HG03095 (cell line): ENCODE data around the gene SIGLEC1.

Source experiments
- ATAC-seq: cut with Tn5 transposase; IDR thresholded peaks from one replicate; pipeline ENCODE4 v1.9.1; 2021; ENCODE audit warnings: moderate library complexity; ENCODE audit not compliant: unreplicated experiment

The SIGLEC1 gene

DNA sequence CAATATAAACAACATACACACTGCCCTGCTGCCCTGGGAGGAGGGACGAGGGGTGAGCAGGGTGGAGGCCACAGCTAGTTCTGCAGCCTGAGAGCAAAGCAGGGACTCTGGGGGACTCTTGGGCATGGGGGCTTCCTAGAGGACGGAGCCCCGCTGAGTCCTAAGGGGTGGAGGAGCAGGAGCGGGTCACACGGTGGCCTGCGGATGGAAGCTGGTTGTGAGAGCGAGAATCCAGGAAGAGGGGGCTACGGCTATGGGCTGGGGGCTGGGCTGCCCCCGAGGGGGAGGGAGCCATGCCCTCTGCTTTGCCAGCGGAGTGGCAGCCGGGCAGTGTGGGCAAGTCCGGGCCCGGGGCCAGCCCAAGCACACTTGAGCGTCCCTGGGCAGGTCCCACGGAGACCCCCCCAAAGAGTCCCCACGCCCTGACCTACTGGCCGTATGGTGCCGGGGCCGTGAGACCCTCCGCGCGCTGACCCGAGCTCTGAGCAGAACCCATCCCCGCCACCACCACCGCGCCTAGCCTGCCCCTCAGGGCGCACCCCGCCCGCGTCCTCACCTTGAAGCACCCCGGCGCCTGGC, 31.0 kb downstream of the SIGLEC1 start:
- ATAC-seq = no peak

DNA sequence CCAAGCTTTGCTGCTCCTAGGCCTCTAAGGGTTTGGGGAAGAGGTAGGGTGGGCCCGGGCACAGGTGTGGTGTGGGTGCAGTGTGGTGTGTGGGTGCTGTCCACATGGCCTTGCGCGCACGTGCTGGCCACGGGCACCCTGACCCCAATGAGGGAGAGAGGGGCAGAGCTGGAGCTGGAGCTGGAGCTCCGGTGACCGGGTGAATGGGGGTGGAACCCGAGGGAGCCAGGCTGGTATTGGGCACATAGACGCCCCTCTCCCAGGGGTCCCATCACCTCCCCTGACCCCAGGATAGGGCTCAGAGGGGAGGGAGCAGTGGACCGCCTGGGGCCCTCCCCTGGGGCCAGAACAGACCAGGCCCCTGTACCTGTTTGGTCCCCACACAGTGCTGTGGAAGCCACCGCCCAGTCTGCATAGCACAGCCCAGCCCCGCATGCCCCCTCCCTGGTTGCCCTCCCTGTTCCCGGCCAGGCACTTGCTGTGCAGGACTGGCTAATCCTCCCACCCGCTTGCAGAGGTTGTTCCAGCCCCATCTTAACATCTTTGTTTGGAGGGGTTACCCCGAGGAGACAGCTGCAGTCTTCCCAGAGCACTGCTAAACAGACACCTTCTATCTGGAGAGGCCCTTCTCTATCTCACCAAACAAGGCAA, 31.6 kb downstream of the SIGLEC1 start:
- ATAC-seq = no peak

DNA sequence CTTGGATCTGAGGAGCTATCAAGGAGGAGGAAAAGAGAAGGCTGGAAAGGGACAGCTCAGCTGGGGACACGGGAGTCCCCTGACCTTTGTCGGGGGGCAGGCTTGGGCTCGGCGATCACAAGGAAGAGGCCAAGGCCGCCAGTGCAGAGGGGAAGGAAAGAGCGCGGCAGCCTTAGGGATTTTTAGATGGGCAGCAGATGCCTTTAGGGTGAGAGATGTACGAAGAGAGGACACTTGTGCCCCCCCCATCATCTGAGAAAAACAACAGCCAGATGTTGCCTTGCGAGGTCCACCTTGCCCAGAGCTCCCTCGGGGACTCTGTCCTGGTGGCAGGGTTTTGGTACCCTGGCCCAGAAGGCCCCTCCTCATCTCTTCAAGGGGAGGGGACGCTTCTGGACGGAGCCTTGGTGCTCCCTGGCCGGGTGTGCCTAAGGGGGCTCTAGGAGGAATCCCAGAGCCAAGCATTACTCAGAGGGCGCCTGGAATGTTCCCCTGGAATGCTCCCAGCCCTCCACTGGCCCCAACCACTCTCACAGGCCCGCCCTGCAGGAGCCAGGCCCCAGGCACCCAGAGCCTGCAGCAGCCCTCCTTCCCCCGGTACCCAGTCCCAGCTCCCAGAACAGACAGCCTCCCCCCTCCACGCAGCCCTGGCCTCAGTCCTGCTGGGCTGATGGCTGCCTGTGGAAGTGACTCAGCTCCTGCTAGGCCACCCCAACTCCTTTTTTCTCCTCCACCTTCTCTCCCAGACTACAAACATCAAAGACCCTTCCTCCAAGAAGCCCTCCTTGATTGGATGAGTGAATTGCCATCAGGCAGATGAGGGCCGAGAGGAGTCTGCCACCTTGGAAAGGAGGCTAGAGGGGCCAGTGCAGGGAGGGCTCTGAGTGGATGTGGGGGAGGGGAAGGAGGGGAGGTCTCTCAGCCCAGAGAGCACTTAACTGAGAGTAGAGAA, 32.4 kb downstream of the SIGLEC1 start:
- ATAC-seq = no peak

DNA sequence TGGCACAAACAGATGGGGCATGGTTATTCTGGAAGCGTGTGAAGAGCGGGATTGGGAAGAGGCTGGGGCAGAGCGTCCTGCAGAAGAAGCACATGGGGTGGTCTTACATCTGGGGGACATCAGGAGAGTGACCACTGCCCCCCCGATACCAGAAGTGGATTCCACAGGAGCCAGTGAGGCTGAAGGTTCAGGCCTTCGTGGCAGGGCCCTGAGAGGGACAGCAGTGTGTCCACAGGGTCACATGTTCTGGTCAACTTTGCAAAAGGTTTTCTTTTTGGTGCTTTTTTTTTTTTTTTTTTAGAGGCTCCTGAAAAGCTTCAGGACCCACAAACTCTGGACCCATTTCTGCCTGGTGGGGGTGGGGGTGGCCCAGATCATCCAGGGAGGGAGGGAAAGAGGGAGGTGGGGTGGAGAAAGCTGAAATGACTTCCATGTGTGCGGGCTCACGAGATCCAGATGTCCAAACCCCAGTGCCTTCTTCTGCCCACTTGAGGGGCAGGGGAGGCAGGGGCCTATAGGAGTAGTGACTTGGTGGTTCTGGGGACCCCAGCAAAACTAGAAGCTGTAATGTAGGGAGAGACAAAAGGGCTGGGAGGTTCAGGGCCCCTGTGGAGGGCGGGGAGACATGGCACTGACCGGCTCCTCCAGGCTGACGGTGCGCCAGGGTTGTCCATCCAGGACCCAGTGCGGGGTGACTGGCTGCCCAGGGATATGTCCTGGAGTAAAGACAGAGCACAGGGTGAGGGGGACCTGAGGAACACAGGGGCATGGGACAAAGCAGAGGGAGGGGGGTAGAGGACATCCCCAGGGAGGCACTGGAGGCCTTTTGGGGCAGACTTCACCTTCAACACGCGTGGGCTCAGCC, 33.3 kb downstream of the SIGLEC1 start:
- no peak for ATAC-seq

GRCh38 chr20:3678198-3678597, 34.2 kb downstream of the SIGLEC1 start:
- ATAC-seq = no peak

DNA sequence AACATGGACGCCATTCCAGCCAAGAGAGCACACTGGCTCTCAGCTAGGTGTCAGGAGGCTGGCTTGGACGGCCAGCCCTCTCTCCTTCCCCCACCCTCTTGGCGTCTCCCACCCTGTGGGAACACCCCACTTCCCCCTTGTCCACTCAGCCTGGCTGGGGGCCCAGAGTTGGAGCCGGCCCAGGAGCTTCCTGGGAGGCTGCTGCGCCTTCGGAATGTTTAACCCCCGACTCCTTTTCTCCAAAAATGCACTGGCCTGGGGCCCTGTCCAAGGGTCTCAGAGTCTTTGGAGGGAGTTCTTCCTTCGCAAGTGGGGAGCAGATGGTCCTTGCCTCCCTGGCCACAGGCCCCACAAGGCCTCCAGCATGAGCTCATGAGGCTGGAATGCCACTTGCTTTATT, 34.7 kb downstream of the SIGLEC1 start:
- no peak for ATAC-seq

DNA sequence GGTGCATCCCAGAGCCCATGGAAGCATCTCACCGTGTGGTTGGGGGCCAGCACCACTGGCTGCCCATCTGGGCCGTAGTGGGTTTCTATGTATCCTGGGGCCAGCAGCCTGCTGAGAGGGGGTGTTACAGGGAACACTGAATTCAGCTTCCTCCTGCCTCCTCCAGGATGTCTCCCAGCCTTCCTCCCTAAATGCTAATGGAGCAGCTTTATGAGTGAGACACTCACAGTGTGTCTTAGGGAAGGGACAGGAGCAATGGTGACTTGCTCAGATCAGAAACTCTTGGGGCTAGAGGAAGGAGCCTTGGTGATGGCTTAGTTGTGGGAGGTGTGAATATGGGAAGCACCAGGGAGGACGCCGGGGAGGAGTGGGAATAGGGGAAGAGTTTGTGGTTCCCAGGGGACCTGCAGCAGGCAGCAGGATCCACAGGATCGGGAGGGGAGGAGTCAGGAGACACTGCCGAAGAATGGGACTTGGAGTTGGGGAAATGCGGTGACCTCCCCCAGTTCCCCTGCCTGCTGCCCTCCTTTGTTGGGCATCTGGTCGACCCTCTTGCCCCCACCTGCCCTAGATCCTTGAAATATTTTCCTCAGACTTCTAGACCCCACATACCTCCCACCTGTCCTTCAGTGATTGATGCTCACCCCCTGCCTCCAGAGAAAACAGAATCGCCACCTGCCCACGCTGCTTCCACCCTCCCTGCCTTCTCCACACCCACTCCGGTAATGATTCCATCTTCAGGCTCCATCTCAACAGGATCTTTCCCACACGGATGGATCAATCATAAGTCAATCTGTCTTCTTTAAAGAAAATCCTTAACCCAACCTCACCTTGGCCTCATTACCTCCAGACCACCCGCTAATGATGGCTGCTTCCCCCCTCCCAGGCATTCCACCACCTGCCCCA, 37.2 kb downstream of the SIGLEC1 start:
- ATAC-seq = no peak

- no peak for ATAC-seq
Observed at GRCh38 chr20:3674447-3674846, 38.0 kb downstream of the SIGLEC1 start.

DNA sequence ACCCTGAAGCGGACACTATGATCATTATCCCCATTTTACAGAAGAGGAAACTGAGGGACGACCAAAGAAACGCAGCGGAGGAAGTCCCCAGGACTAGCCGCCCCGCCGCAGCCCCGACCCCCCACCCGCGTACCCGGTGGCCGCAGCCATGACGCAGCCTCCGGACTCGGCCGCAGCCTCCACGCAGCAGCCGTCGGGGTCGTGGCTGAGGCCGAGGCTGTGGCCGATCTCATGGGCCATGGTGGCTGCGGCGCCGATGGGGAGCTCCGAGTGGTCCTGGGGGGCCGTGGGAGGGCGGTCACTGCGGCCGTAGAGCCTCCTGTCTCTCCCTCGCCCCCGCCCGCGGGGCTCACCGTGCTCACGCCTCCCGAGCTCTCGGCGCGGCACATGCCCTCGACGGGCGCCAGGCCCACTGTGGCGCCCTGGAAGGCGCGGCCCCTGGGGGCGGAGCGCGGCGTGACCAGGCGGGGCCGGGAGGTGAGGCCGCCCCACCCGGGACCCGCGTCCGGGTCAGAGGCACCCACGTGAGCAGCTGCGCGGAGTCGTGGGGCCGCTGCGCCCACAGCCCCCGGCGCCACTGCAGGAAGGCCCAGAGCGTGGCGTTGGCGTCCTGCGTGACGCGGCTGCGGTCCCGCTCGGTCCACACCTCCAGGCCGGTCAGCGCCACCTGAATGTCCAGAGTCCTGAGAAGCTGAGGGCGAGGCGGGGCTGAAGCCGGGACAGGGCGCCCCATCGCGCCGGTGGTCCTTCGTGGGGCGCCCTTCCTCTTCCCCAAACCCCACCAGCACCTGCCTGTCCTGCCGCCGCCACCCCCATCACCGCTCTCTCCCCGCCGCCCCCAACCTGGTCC, 39.0 kb downstream of the SIGLEC1 start:
- ATAC-seq = no peak

- ATAC-seq = no peak
Observed at GRCh38 chr20:3672547-3673171, 39.7 kb downstream of the SIGLEC1 start.

GRCh38 chr20:3671986-3672546, 40.3 kb downstream of the SIGLEC1 start:
- ATAC-seq = no peak

- no peak for ATAC-seq
Observed at GRCh38 chr20:3670945-3671344, 41.5 kb downstream of the SIGLEC1 start.

DNA sequence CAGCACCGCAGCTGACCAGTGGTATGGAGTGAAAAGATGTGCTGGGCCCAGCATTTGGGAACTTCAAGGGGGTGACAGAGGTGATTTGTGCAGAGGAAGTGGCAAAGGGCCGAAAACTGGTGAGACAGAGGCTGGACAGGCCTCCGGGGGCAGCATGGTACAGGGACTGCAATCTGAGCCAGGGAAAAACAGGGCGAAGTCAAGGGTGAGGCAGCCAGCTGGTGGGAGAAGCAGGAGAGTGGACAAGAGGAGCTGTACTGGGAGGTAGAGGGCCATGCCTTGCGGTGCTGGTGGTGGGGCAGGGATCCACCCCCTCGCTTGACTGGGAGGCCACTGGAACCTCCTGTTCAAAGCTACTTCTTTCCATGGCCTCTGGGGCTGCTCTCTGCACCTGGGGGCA, 41.9 kb downstream of the SIGLEC1 start:
- no peak for ATAC-seq

DNA sequence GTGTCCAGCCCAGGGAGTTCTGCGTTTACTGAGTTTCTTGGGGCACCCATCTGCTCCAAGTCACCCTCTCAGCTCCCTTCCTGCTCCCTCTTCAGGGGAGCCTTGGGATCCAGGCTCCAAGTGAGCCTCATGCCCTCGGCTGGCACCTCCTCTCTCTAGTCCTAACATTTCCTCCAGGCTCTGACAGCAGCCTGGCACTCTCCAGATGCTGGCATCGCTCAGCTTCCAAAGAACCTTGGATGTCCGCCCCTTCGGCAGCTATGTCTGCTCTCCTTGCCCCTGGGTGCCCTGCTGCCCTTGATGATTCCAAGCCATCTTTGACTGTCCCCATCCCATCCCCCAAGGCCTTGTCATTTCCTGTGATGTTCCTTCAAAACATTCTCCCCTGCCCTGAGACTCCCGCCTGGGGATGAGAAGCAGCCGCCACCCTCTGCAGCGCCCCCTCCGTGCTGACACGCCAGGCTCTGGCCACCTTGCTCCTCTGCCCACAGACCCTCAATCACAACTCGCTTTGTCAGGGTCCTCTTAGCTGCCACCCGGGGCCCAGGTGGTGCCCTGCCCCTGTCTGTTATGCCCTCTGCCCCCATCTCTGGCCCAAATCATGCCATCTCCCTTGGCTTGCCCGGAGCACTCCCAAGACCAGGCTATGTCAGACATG, 42.6 kb downstream of the SIGLEC1 start:
- no peak for ATAC-seq

GRCh38 chr20:3667434-3668037, 44.9 kb downstream of the SIGLEC1 start:
- ATAC-seq = no peak

DNA sequence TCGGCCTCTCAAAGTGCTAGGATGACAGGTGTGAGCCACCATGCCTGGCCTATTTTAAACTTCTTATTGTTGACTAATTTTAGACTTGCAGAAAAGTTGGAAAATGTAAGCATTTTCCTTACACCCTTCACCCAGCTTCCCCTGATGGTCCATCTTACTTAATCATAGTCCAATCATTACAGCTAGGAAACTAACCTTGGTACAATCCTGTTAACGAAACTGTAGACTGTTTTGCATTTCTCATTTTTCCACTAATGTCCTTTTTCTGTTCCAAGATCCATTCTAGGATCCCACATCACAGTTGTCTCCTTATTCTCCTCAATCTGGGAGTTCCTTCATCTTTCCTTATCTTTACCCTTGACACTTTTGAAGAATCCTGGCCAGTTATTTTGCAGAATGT, 48.5 kb downstream of the SIGLEC1 start:
- ATAC-seq = no peak

GRCh38 chr20:3663031-3663701, 49.2 kb downstream of the SIGLEC1 start, which contains the start of gene GFRA4:
Gene GFRA4, minus strand, starts transcription at chr20:3663399. Its CDS starts 0 bp downstream, at chr20:3663399.
- no peak for ATAC-seq
